DMS153 treated with DMSO at 0.1 percent for 48 hours (cell line): ENCODE measurements around the gene MAG.

ENCODE experiments used
- DNase-seq: peaks from one replicate; lab custom pipeline; 2025; ENCODE audit not compliant: unreplicated experiment; lab: John Stamatoyannopoulos, UW

MAG gene

GRCh38 chr19:35341565-35342225 is 49.7 kb downstream of the MAG start:
- DNase-seq = no peak

- no peak for DNase-seq
These were observed 50.5 kb downstream of the MAG start for GRCh38 chr19:35342430-35342829.

- no peak for DNase-seq
These were observed 52.6 kb downstream of the MAG start for GRCh38 chr19:35344511-35345031.

- no peak for DNase-seq
These were observed 53.7 kb downstream of the MAG start for GRCh38 chr19:35345671-35346111.

GRCh38 chr19:35346193-35347052 is 54.5 kb downstream of the MAG start:
- DNase-seq = no peak

GRCh38 chr19:35347171-35347929 is 55.4 kb downstream of the MAG start, which contains the start of gene FFAR1:
Gene FFAR1, plus strand, starts transcription at chr19:35347902. Its CDS starts 3,650 bp downstream, at chr19:35351552.
- no peak for DNase-seq

- no peak for DNase-seq
These were observed 56.0 kb downstream of the MAG start for GRCh38 chr19:35347930-35348298.

GRCh38 chr19:35348911-35349611 is 57.1 kb downstream of the MAG start:
- no peak for DNase-seq

GRCh38 chr19:35349614-35350521 is 57.9 kb downstream of the MAG start:
- no peak for DNase-seq

- DNase-seq = no peak
These were observed 58.6 kb downstream of the MAG start for GRCh38 chr19:35350591-35350990.

- DNase-seq = no peak
These were observed 59.6 kb downstream of the MAG start for GRCh38 chr19:35351411-35352176.

GRCh38 chr19:35352177-35352447 is 60.2 kb downstream of the MAG start:
- DNase-seq = no peak

- DNase-seq = peak; percentile 62
These were observed 60.7 kb downstream of the MAG start for GRCh38 chr19:35352448-35353304.

GRCh38 chr19:35353635-35354034 is 61.7 kb downstream of the MAG start:
- DNase-seq = no peak

- DNase-seq = no peak
These were observed 62.9 kb downstream of the MAG start for GRCh38 chr19:35354898-35355297.

- no peak for DNase-seq
These were observed 64.0 kb downstream of the MAG start for GRCh38 chr19:35355791-35356460.

- no peak for DNase-seq
These were observed 66.1 kb downstream of the MAG start, which contains the start of gene FFAR3 for GRCh38 chr19:35357867-35358573. Gene FFAR3, plus strand, starts transcription at chr19:35358460. Its CDS starts 431 bp downstream, at chr19:35358891.
